ENCODE measurements around the gene MAFG. TPM values are rescaled to one million over a fixed set of nuclear protein-coding genes. Genes with fewer than 3 reads are reported as not detected.

The MAFG gene
- total and polyA plus RNA-seq, 2 of the 13 experiments (the other 11 are each of a cell fraction or from before 2014, with no cell fraction given), result 14.5 to 20.0 TPM

DNA sequence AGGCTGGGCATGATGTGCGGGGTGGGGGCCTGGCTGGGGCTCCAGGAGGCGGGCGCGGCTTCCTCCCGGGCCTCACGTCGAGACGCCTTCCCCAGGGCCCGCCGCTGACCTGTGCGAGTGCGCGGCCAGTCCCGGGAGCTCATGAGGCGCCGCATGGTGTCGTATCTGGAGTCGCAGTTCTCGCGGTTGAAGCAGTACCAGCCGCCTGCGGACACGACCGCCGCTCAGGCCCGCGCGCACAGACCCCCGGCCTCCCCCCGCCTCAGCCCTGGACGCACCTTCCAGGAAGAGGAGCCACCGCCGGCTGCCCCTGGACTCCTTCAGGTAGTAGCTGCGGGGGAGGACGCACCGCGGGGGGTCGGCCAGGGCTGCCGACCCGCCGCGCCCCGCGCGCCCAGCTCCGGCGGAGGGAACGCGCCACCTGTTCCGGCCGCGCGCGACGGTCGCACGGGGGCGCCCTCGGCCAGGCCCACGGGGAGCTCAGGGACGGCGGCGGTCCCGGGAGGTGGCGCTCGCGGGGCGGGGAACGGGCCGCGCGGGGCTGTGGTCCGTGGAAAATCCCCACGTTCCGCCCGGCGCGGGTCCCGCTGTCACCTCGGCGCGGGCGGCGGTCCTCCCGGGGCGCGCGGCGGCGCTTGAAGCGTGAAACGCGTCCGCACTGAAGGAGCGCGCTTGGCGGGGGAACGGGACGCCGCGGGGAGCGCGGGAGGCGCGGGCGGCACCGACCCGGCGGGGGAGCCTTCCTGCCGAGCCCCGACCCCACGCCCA lies 32.0 kb upstream of the MAFG start (continued):
- TF ChIP-seq KAT2B (IDR thresholded peaks at IDR 0.05; ENCODE audit: borderline replicate concordance, low read depth, low read length) (no peak), POLR2AphosphoS5 (IDR thresholded peaks at IDR 0.05; ENCODE audit: low read depth, low read length) (no peak), SP140L (CRISPR knock-in tag; IDR thresholded peaks at IDR 0.05; ENCODE audit: borderline replicate concordance) (no peak), RFX5 (IDR thresholded peaks at IDR 0.05; ENCODE audit: low read depth, low read length) (no peak), KMT2B (CRISPR knock-in tag; IDR thresholded peaks at IDR 0.05) (no peak), REL (CRISPR knock-in tag; conservative IDR thresholded peaks at IDR 0.05) (no peak; the same call in 1 of the 2 replicates), ERF (CRISPR knock-in tag; IDR thresholded peaks at IDR 0.05) (no peak; the same call in none of the 2 replicates), ZNF567 (CRISPR knock-in tag; IDR thresholded peaks at IDR 0.05; ENCODE audit: borderline replicate concordance) (no peak), HNRNPK (IDR thresholded peaks at IDR 0.05; ENCODE audit: low read depth, low read length, poor library complexity, severe bottlenecking) (peak; percentile 10), ZNF75D (CRISPR knock-in tag; IDR thresholded peaks at IDR 0.05; ENCODE audit: borderline replicate concordance) (no peak), ZNF788 (CRISPR knock-in tag; IDR thresholded peaks at IDR 0.05; ENCODE audit: borderline replicate concordance) (peak; percentile 40; the same call in 1 of the 2 replicates), ZNF891 (CRISPR knock-in tag; IDR thresholded peaks at IDR 0.05) (peak; percentile 14; the same call in 1 of the 2 replicates), CHD2 (IDR thresholded peaks at IDR 0.05; ENCODE audit: low read depth, low read length) (0 out of 2 replicates have a peak, but pooled peaks have one; percentile 19), ZNF720 (CRISPR knock-in tag; IDR thresholded peaks at IDR 0.05) (no peak), ZIK1 (CRISPR knock-in tag; IDR thresholded peaks at IDR 0.05; ENCODE audit: borderline replicate concordance, low read depth) (no peak), AKAP8 (CRISPR knock-in tag; IDR thresholded peaks at IDR 0.05) (peak; percentile 45; the same call in 1 of the 2 replicates), ZEB1 (IDR thresholded peaks at IDR 0.05; ENCODE audit: insufficient replicate concordance, low read depth) (no peak), HES4 (CRISPR knock-in tag; IDR thresholded peaks at IDR 0.05; ENCODE audit: borderline replicate concordance) (peak; percentile 47), ZNF431 (CRISPR knock-in tag; IDR thresholded peaks at IDR 0.05; ENCODE audit: borderline replicate concordance, low read depth) (peak; percentile 29; the same call in 1 of the 2 replicates), PHF20 (CRISPR knock-in tag; IDR thresholded peaks at IDR 0.05) (peak; percentile 59), ZFP37 (CRISPR knock-in tag; IDR thresholded peaks at IDR 0.05; ENCODE audit: borderline replicate concordance) (no peak), ONECUT2 (CRISPR knock-in tag; IDR thresholded peaks at IDR 0.05) (no peak), ZKSCAN1 (IDR thresholded peaks at IDR 0.05; ENCODE audit: low read length) (no peak), TBX2 (CRISPR knock-in tag; IDR thresholded peaks at IDR 0.05; ENCODE audit: borderline replicate concordance) (peak; percentile 12; the same call in 1 of the 2 replicates), ZNF263 (CRISPR knock-in tag; IDR thresholded peaks at IDR 0.05) (peak; percentile 49; the same call in 1 of the 2 replicates), ZNF792 (CRISPR knock-in tag; IDR thresholded peaks at IDR 0.05) (no peak), ZNF235 (CRISPR knock-in tag; IDR thresholded peaks at IDR 0.05; ENCODE audit: borderline replicate concordance) (no peak), AGO2 (optimal IDR thresholded peaks at IDR 0.05; ENCODE audit: low read depth, low read length) (peak; percentile 97), ZNF20 (CRISPR knock-in tag; IDR thresholded peaks at IDR 0.05) (no peak)
- TF ChIP-seq, protein P1, sequence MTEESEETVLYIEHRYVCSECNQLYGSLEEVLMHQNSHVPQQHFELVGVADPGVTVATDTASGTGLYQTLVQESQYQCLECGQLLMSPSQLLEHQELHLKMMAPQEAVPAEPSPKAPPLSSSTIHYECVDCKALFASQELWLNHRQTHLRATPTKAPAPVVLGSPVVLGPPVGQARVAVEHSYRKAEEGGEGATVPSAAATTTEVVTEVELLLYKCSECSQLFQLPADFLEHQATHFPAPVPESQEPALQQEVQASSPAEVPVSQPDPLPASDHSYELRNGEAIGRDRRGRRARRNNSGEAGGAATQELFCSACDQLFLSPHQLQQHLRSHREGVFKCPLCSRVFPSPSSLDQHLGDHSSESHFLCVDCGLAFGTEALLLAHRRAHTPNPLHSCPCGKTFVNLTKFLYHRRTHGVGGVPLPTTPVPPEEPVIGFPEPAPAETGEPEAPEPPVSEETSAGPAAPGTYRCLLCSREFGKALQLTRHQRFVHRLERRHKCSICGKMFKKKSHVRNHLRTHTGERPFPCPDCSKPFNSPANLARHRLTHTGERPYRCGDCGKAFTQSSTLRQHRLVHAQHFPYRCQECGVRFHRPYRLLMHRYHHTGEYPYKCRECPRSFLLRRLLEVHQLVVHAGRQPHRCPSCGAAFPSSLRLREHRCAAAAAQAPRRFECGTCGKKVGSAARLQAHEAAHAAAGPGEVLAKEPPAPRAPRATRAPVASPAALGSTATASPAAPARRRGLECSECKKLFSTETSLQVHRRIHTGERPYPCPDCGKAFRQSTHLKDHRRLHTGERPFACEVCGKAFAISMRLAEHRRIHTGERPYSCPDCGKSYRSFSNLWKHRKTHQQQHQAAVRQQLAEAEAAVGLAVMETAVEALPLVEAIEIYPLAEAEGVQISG (CRISPR knock-in tag; IDR thresholded peaks at IDR 0.05), result peak; percentile 73

Data from HepG2 (cell line).